ENCODE data around the gene FBXO2.
"Not testable (repeated sequence)": the region's sequence is repeated elsewhere in the genome, so short reads cannot be mapped to it uniquely, and the experiment has no call there.

The FBXO2 gene

GRCh38 chr1:11629184-11630016 is 24.8 kb downstream of the FBXO2 start:
- DNase-seq (ENCODE audit: low read depth, low spot score) = no peak

GRCh38 chr1:11628767-11629166 is 25.5 kb downstream of the FBXO2 start:
- no peak for DNase-seq (ENCODE audit: low read depth, low spot score)

- DNase-seq (ENCODE audit: low read depth, low spot score) = no peak
Observed at GRCh38 chr1:11626551-11626950, 27.7 kb downstream of the FBXO2 start.

- DNase-seq (ENCODE audit: low read depth, low spot score) = no peak
Observed at GRCh38 chr1:11623702-11624101, 30.5 kb downstream of the FBXO2 start.

- DNase-seq (ENCODE audit: low read depth, low spot score) = no peak
Observed at GRCh38 chr1:11622398-11622797, 31.8 kb downstream of the FBXO2 start.

GRCh38 chr1:11620924-11621323 is 33.3 kb downstream of the FBXO2 start:
- no peak for DNase-seq (ENCODE audit: low read depth, low spot score)

- no peak for DNase-seq (ENCODE audit: low read depth, low spot score)
Observed at GRCh38 chr1:11620405-11620804, 33.8 kb downstream of the FBXO2 start.

- DNase-seq (ENCODE audit: low read depth, low spot score) = no peak
Observed at GRCh38 chr1:11617741-11618140, 36.5 kb downstream of the FBXO2 start.

GRCh38 chr1:11617314-11617713 is 36.9 kb downstream of the FBXO2 start:
- no peak for DNase-seq (ENCODE audit: low read depth, low spot score)

- no peak for DNase-seq (ENCODE audit: low read depth, low spot score)
Observed at GRCh38 chr1:11616766-11617165, 37.5 kb downstream of the FBXO2 start.

GRCh38 chr1:11615090-11615489 is 39.1 kb downstream of the FBXO2 start:
- no peak for DNase-seq (ENCODE audit: low read depth, low spot score)

GRCh38 chr1:11613347-11613746 is 40.9 kb downstream of the FBXO2 start:
- DNase-seq (ENCODE audit: low read depth, low spot score) = no peak

GRCh38 chr1:11611638-11612327 is 42.4 kb downstream of the FBXO2 start:
- no peak for DNase-seq (ENCODE audit: low read depth, low spot score)

- DNase-seq (ENCODE audit: low read depth, low spot score) = no peak
Observed at GRCh38 chr1:11610629-11611180, 43.5 kb downstream of the FBXO2 start.

- DNase-seq (ENCODE audit: low read depth, low spot score) = not testable (repeated sequence)
Observed at GRCh38 chr1:11609378-11609777, 44.9 kb downstream of the FBXO2 start.

GRCh38 chr1:11608596-11609130 is 45.6 kb downstream of the FBXO2 start:
- not testable (repeated sequence) for DNase-seq (ENCODE audit: low read depth, low spot score)

GRCh38 chr1:11606775-11607174 is 47.5 kb downstream of the FBXO2 start:
- DNase-seq (ENCODE audit: low read depth, low spot score) = no peak

- DNase-seq (ENCODE audit: low read depth, low spot score) = no peak
Observed at GRCh38 chr1:11602981-11603380, 51.2 kb downstream of the FBXO2 start.

GRCh38 chr1:11602424-11602823 is 51.8 kb downstream of the FBXO2 start:
- DNase-seq (ENCODE audit: low read depth, low spot score) = no peak

- no peak for DNase-seq (ENCODE audit: low read depth, low spot score)
Observed at GRCh38 chr1:11600836-11601235, 53.4 kb downstream of the FBXO2 start.

GRCh38 chr1:11599891-11600576 is 54.2 kb downstream of the FBXO2 start:
- DNase-seq (ENCODE audit: low read depth, low spot score) = no peak

GRCh38 chr1:11598461-11598860 is 55.8 kb downstream of the FBXO2 start:
- no peak for DNase-seq (ENCODE audit: low read depth, low spot score)
